ENCODE results near the gene ZDHHC8. TPM values are rescaled to one million over a fixed set of nuclear protein-coding genes. Genes with fewer than 3 reads are reported as not detected.

The ZDHHC8 gene
- total RNA-seq, 1 experiment from 2014 or later, result 11.5 TPM

GRCh38 chr22:20196094-20196842 is 64.7 kb downstream of the ZDHHC8 start:
- no peaks in the 10 kb centered on the region for H3K79me2 ChIP-seq (ENCODE audit: low read length)
- H3K4me1 ChIP-seq (ENCODE audit: low read length), result no peaks in the 10 kb centered on the region
- no peaks in the 10 kb centered on the region for H3K27me3 ChIP-seq (ENCODE audit: low read length)
- no peaks in the 10 kb centered on the region for H3K9me2 ChIP-seq (replicated peaks; ENCODE audit: insufficient read depth, low read length)
- no peak overlapping the region for H2AFZ ChIP-seq (ENCODE audit: low read length)
- no peak overlapping the region for H3K4me3 ChIP-seq (ENCODE audit: low read length)
- no peaks in the 10 kb centered on the region for H3K9me3 ChIP-seq (ENCODE audit: low read length)
- no peak overlapping the region for H3K4me2 ChIP-seq (ENCODE audit: low read depth, low read length, poor library complexity, severe bottlenecking)
- no peak overlapping the region for H3K27ac ChIP-seq (ENCODE audit: low read length)
- no peaks in the 10 kb centered on the region for H3K36me3 ChIP-seq (ENCODE audit: insufficient read depth, low read length)
- H3K9ac ChIP-seq (ENCODE audit: low read length), result no peak overlapping the region
- DNase-seq, result no peak
- no peaks in the 10 kb centered on the region for H4K20me1 ChIP-seq (ENCODE audit: insufficient read depth, low read depth, low read length)

Small RNA genes lying within 50 kb of the gene (small RNA-seq; reads per million reads assigned to genes)
- gene MIR6816 (not detected), gene RF00599 (not detected)

Other genes with a start within 250 kb of the ZDHHC8 start
- gene COMT, start 190.0 kb upstream of the ZDHHC8 start, total RNA-seq (2014; rRNA removed; shearing (Covaris generic); ENCODE audit: low replicate concordance), result 72.0 and 181 TPM in 2 replicates
- 7.0 and 20.7 TPM in 2 replicates for gene TXNRD2, start 190.0 kb upstream of the ZDHHC8 start, total RNA-seq (2014; rRNA removed; shearing (Covaris generic); ENCODE audit: low replicate concordance)
- gene ARVCF, start 115.0 kb upstream of the ZDHHC8 start, total RNA-seq (2014; rRNA removed; shearing (Covaris generic); ENCODE audit: low replicate concordance), result 4.3 and 13.7 TPM in 2 replicates
- 36.8 and 39.0 TPM in 2 replicates for gene TANGO2, start 110.7 kb upstream of the ZDHHC8 start, total RNA-seq (2014; rRNA removed; shearing (Covaris generic); ENCODE audit: low replicate concordance)
- 16.4 and 26.6 TPM in 2 replicates for gene DGCR8, start 51.6 kb upstream of the ZDHHC8 start, total RNA-seq (2014; rRNA removed; shearing (Covaris generic); ENCODE audit: low replicate concordance)
- gene RANBP1, start 15.7 kb upstream of the ZDHHC8 start, total RNA-seq (2014; rRNA removed; shearing (Covaris generic); ENCODE audit: low replicate concordance), result 133 and 205 TPM in 2 replicates
- gene TRMT2A, start 14.6 kb upstream of the ZDHHC8 start, total RNA-seq (2014; rRNA removed; shearing (Covaris generic); ENCODE audit: low replicate concordance), result 54.8 and 130 TPM in 2 replicates
- gene CCDC188, start 19.3 kb downstream of the ZDHHC8 start, total RNA-seq (2014; rRNA removed; shearing (Covaris generic); ENCODE audit: low replicate concordance), result not detected in 2 replicates
- gene RTN4R, start 136.5 kb downstream of the ZDHHC8 start, total RNA-seq (2014; rRNA removed; shearing (Covaris generic); ENCODE audit: low replicate concordance), result 0.29 and 0.30 TPM in 2 replicates
- gene DGCR6L, start 188.3 kb downstream of the ZDHHC8 start, total RNA-seq (2014; rRNA removed; shearing (Covaris generic); ENCODE audit: low replicate concordance), result 32.7 and 64.7 TPM in 2 replicates

All from Karpas-422 (cell line).